HG03097 (cell line): ENCODE data around the gene KLHL29.

Source experiments
- ATAC-seq: cut with Tn5 transposase; IDR thresholded peaks from one replicate; pipeline ENCODE4 v1.9.1; 2021; ENCODE audit not compliant: unreplicated experiment, low FRiP score

KLHL29 gene

GRCh38 chr2:23662466-23662865 is 277.5 kb downstream of the KLHL29 start:
- ATAC-seq = no peak

GRCh38 chr2:23662941-23663920 is 278.3 kb downstream of the KLHL29 start:
- ATAC-seq = no peak

GRCh38 chr2:23664066-23664788 is 279.2 kb downstream of the KLHL29 start:
- ATAC-seq = no peak

GRCh38 chr2:23666241-23666979 is 281.4 kb downstream of the KLHL29 start:
- no peak for ATAC-seq

- ATAC-seq = no peak
Measured at GRCh38 chr2:23666980-23667357, 282.0 kb downstream of the KLHL29 start.

GRCh38 chr2:23668756-23669304 is 283.9 kb downstream of the KLHL29 start:
- no peak for ATAC-seq

- no peak for ATAC-seq
Measured at GRCh38 chr2:23669413-23670244, 284.6 kb downstream of the KLHL29 start.

GRCh38 chr2:23670245-23670592 is 285.2 kb downstream of the KLHL29 start:
- ATAC-seq = no peak

GRCh38 chr2:23673082-23673481 is 288.1 kb downstream of the KLHL29 start:
- ATAC-seq = no peak

- ATAC-seq = no peak
Measured at GRCh38 chr2:23673830-23674679, 289.1 kb downstream of the KLHL29 start.

- ATAC-seq = no peak
Measured at GRCh38 chr2:23675506-23675905, 290.5 kb downstream of the KLHL29 start.

- no peak for ATAC-seq
Measured at GRCh38 chr2:23677836-23678235, 292.9 kb downstream of the KLHL29 start.

GRCh38 chr2:23679044-23679443 is 294.1 kb downstream of the KLHL29 start:
- ATAC-seq = no peak

GRCh38 chr2:23680951-23681350 is 296.0 kb downstream of the KLHL29 start:
- no peak for ATAC-seq

- no peak for ATAC-seq
Measured at GRCh38 chr2:23681356-23682140, 296.6 kb downstream of the KLHL29 start.

GRCh38 chr2:23682481-23682880 is 297.5 kb downstream of the KLHL29 start:
- no peak for ATAC-seq

GRCh38 chr2:23683001-23683400 is 298.0 kb downstream of the KLHL29 start:
- ATAC-seq = no peak
